NB4 (cell line): ENCODE results near the gene MTHFR.

Experiments
- CTCF ChIP-seq: IDR thresholded peaks from one replicate; pipeline ENCODE4 v1.5.1; 2012; ENCODE audit warnings: low read depth, low read length
- MAX ChIP-seq: IDR thresholded peaks from 2 replicates; pipeline ENCODE4 v1.6.1; 2011; ENCODE audit warnings: low read depth, low read length
- MYC ChIP-seq: IDR thresholded peaks from 2 replicates; pipeline ENCODE4 v1.6.1; 2011; ENCODE audit warnings: low read depth, low read length
- POLR2A ChIP-seq: IDR thresholded peaks from 2 replicates; pipeline ENCODE4 v1.6.1; 2011; ENCODE audit warnings: mild to moderate bottlenecking; ENCODE audit not compliant: insufficient read length; ENCODE audit errors: extremely low read depth

GRCh38 chr1:11805422-11806306, at the start of gene MTHFR, which contains the start of gene CLCN6:
- TF ChIP-seq MAX (peak; percentile 100), CTCF (no peak), MYC (no peak), POLR2A (peak; percentile 35)
